NCI-H748 (cell line): Measurements from ENCODE around the gene CORO2B.
A peak's percentile ranks its signal among the peaks of the same experiment; 100 is the strongest.

Experiments
- DNase-seq: peaks from one replicate; lab custom pipeline; 2025; ENCODE audit not compliant: unreplicated experiment; lab: John Stamatoyannopoulos, UW

CORO2B gene

DNA sequence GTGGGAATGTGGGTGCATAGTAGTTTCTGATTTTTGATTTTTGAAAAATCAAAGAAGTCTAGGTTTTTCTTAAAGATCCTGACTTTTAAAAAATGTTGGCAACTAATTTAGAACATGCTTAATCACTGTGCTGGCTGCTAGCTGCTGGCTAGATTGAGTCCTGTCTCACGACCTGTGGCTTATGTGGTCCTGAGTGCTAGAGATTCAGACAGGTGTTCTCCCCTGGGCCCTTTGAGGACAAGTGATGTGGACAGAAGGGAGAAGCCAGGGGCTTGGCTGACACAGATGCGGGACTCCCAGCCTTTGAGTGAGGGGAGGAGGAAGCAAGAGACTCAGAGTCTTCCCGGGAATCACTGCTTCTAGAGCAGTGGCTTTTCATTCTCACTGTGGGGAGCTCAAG, 47.5 kb downstream of the CORO2B start:
- DNase-seq, result no peak

DNA sequence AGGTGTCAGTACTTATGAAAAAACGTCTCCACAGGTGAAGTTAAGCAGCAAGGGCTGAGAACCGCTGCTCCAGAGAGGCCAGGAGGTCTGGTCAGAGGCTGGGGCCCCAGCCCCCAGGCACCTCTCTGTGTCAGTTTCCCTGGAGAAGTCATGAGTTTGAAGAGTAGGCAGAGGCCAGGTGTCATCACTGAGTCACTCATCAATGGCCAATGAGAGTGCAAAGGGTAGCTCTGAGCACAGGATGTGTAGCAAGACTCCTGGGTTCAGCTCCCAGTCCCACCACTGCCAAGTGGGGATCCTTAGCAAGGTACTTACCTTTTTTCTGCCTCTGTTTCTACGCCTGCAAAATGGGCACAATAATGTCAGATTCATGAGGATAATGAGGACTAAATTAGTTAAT, 47.9 kb downstream of the CORO2B start:
- no peak for DNase-seq

DNA sequence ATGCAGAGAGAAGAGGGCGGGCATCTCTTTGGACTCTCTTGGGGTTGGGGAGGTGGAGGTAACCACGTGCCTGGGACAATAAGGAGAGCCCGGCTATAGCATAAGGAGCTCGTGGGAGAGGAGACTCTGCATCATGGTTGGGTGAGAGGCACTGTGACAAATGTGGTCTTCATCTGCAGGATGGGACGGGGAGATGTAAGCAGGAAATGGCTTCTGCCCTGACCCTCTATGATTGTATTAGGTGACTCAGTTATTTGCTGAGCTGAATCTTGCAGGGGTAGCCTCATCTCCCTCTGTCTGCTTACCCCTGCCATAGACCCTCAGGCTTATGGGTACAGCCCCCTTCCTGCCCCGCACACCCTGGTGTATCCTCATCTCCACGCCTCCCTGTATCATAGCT, 48.7 kb downstream of the CORO2B start:
- DNase-seq, result no peak

DNA sequence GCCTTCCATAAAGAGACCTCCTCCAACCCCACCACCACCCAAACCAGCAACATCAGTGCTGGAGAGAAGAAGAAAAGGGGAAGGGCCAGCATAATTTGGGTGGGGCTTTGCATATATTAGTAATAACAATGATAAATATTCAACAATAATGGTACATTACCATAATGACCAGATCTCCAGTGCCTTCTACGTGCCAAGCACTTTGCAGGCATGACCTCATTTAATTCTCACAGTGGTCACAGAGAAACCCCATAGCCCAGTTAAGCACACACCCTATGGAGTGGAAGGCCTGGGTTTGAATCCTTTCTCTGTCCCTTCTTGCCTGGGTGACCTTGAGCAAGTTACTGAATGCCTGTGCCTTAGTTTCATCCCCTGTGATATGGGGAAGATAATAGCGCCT, 49.2 kb downstream of the CORO2B start:
- DNase-seq, result no peak

DNA sequence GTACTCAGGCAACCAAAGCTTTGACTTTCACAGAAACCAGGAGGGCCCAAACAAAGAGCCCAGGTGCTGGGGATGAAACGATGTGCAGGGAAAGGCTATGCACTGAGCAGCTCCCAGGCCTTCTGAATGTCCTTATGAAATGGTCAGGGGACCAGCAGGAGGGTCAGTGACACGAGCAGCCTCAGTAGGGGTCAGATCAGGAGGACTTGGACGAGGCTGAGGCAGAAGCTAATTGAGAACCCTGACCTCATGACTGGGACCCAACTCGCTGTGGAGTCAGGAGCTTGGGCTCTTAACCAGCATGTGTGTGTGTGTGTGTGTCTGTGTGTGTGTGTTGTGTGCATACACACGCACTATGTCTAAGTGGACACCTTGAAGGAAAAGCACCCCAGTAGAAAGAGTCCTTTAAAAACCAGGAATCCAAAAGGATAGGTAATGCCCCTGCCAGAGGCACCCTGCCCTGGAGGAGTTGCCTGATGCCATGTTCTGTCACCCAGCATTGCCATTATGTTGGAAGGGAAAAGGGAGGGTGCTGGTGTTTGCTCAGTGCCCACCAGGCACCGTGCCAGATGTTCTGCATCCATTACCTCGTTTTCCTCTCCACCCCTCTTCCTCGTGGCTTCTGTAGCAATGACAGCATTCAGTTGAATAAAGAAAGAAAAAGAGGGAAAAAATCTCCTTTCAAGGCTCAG, 50.9 kb downstream of the CORO2B start:
- DNase-seq, result peak; percentile 20

DNA sequence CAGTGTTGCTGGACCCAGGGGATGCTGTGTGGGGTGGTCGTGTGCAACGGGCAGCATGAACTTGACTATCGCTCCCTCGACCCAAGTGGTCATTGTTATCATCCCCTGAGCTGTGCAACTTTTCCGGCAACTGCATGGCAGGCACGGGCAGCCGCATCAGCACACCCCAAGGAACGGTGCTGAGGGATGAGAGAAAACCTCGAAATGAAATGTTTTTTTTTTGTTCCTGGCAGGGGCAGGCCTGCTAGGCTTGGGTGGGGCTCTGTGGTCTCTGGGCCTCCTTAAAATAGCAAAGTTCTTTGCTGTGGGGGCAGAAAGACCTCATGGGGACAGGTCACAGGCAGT, 51.4 kb downstream of the CORO2B start:
- DNase-seq, result no peak

DNA sequence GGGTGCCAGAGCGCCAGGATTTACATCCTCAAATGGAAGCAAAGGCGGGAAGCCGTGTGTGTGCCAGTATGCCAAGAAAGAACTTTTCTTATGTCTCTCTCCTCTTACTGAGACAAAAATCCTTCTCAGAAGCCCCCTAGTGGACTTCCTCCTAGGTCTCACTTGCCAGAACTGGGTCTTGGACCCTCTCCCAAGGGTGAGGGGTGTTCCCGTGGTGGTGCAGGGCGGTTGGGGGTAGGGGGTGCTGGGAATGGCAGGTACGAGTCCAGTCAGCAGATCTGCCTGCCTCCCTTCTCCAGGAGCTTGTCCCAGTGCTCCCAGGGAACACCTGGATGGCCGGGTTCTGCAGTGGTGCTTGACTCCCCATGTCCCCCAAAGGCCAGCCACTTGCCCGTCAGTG, 52.0 kb downstream of the CORO2B start:
- DNase-seq, result no peak

DNA sequence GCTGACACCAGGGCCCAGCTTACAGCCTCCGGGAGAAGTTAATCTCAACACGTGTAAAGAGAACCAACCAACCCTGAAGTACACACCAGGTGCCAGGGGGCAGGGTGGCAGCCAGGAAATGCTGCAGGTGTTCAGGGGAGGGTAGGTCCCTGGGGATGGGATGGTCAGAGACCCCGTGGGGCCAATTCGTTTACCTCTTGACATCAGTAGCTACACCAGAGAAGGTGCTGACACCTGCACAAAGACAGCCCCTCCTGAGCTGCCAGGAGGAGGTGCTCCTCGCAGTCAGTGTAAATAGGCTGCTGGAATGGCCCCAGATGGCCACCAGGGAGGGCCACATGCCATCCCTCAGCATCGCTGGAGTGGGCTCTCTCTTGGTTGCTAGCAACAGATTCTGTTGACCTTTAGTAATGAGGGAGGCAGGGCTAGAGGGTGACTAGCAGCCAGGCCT, 52.8 kb downstream of the CORO2B start:
- no peak for DNase-seq

DNA sequence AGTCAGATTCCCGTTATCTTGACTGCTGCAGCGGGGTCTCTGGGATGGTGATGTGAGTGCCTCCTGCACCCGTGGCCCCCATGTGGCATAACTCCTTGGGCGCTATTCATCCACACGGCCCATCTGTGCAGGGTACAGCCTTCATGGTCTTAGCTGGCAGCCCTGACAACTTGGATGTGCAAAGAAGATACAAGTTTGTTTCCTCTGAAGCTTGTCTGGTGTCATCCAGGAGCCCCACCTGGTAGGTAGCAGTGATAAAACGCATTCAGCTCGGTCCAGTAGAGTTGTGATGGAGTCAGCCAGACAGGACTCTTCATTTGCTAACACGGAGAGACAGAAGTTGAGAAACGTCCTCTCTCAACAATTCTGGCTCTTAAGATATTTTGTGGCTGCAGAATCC, 53.3 kb downstream of the CORO2B start:
- no peak for DNase-seq

DNA sequence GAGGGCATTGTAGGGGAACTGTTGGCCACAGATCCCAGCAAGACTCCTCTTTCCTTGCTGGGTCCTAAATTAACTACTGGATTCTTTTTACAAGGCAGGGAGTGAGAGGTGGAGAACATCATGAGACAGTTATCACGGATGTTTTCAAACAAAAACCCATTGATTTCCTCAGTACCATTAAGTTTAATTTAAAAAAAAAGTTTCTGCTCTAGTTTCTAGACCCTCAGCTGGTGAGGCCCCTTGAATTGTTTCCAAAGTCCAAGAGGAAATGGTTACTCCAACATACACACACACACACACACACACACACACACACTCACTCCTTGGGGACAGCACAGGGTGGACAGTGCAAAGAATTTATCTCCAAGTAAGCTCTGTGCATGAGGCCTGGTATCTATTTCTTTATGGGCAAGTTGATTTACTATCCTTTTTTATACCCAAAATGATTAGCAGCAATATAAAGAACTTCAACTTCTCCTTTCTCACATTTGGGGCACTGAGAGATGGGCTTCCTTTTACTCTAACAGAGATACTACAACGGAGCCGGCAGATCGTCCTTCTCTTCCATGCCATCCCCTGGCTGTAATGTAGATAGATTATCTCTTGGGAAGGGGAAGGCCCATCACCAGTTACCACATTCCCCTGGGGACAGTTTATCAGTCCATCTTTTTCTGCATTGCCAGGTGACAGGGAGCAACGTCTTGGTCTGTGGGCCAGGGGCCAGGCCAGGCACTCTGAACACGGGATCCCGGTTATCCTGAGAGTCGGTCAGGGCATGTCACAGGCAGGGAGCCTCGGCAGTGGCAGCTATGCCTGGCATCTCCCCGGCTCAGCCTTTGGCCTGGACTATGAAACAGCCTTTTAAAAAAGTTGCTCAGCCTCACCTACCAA, 54.7 kb downstream of the CORO2B start:
- DNase-seq, result no peak

DNA sequence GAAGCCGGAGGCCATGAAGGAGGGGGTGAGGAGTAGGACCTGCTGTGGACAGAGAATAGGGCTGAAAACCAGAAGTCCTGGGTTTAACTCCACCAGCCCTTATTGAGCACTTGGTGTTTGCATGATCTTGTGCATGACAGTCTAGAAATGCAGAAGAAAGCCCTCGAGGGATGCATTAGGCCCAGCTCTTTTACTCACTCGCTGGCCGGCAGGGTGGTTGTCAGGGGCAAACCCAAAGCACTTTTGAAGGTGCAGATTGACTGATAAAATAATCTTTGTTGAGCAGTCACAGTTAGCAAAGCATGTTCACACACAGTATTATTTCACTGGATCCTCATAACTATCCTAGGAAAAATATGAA, 55.3 kb downstream of the CORO2B start:
- no peak for DNase-seq

DNA sequence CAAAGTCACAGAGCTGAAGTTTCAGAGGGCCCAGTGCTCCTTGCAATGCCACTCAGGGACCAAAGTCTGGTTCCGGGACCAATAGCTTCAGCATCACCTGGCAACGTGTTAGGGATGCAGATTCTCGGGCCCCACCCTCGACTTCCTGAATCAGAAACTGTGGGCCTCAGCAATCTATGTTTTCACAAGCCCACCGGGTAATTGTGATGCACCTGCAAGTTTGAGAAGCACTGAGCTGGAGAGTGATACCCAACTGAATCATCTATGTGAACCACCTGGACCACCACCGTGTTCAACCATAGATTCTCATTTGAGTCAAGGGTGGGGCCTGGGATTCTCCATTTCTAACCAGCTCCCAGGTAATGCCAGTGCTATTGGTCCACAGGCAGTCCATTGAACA, 55.7 kb downstream of the CORO2B start:
- DNase-seq, result no peak

DNA sequence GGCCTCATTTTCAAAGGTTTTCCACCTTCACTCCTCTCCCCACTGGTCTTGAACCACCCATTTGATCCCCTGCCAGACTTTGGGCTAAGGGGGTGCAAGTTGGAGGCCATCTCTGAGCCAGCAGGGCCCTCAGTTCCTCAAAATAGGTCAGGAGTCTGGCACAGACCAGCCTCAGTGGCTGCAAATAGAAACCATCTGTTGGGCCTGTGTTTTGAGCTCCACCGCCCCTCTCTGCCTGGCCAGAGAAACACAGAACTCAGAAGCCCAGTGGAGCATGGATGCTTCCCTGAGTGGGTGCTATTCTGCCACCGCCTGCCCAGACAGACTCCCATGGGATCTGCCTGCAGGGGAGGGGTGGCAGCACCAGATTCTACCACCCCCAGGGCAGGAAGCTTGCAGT, 56.3 kb downstream of the CORO2B start:
- DNase-seq, result no peak

DNA sequence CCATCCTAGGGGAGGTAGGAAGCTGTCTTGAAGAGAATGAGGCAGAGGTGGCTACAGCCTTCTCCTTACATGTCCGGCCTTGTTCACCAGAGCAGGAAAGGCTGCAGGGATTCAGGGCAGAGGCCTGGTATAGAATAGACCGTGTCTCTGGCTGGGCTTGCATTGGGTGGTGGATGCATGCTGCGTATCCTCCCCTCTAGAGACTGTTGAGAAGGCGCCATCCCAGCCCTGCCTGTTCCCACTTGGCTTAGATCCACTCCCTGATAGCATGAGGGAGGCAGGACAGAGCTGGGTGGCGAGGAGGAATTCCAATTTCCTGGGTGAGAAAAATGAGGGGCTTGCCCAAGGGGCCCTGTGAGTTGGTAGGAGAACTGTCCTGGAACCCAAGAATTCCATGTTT, 57.5 kb downstream of the CORO2B start:
- DNase-seq, result no peak

DNA sequence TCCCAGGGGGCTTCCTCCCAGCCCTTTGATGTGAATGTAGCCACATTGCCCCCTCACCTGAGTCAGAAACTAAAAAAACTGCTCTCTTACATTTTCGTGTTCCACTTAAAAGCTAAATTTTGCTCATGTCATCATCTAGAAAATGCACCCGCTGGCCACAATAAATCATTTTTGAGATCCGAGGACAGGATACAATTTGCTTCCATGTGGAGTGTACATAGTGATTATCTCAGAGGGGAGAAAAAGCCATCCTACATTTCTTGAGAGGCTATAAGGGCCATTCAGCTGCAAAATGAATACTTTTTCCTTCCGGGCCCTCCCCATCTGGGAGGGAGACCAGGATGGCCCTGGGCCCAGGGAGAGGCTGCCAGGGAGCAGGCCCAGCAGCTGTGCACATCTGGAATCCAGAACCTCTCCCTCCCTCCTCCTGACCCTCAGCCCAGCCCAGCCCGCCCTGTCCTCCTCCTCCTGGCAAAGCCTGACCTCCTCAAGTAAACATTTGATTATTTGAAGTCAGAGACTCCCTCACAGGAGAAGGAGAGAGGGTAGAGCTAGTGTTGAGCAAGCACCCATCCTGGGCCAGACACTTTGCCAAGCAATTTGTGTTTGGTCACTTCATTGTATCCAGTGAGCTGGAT, 59.1 kb downstream of the CORO2B start:
- no peak for DNase-seq

DNA sequence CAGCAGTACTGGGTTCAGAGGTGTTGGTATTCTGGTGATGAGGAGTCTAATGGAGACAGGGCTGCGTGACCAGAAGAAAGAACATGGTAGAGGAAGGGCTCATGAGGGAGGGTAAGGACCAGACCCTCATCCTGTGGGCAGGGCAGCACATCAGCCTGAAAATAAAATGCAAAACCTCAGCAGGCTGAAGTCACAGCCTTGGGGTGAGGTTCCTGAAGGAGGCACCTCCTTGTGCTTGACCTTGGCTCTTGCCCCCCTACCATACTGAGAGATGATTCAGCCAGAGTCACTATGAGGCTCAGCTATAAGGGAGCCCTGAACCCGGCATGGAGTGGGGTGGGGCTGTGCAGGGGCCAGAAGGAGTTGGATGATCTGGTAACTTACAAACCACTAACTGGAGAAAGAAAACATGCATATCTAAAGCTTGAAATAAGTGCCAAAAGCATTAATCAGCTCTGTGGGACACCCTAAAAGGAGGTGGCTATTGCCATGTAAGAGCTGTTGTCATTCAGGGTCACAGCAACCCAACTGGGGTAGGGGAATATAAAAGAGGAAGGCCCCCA, 60.2 kb downstream of the CORO2B start:
- DNase-seq, result no peak

DNA sequence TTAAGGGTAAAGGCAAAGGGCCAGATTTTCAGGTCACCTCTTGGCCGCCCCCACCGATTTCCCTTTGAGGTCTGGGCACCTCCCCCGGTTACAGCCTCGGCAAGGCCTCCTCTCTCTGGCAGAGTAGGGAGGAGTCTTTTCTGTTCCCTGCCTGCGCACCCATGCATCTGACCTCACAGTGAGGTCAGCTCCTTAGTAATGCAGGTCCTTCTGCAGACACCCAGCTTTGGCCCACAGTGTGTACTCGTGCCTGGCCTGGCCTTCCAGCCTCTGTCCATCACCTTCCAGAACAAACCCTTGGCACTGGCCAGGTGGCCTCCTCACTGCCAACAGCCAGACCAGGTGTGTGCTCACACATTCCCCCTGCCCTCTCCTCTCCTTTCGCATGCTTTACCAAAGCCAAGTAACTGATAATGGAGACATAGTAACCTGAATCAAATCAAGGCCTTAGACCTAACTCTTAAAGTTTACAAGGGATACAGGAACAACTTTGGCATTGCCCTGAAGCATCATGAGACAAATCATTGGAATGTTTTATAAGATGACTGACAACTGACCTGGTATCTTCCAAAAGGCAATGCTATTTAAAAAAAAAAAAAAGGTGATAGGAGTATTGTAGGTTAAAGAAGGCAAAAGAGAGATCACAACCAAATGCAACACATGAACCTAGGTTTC, 61.3 kb downstream of the CORO2B start:
- no peak for DNase-seq

DNA sequence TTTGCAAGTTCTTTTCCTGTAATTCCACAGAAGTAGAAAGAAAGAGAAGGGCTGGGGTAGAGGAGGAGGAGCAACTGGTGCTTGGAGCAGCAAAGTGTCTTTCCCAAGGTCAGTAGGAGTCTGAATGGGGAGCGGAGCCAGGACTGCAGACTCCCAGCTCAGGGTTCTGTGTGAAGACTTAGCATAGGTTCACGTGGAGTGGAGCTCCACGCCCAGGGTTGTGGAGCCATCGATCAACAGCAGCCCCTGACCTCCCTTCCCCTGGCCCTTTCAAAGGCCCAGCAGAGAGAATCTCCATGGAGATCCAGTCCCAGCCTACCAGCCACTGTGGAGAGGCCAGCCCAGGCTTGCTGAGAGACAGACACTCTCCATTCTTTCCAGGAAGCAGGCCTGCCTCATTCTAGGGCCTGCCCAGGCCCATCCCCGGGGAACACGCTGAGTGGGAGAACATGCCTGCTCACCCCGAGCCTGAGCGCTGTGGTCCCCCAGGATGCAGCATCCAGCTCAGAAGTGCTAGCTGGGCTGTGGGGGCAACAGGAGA, 62.1 kb downstream of the CORO2B start:
- DNase-seq, result peak; percentile 16

DNA sequence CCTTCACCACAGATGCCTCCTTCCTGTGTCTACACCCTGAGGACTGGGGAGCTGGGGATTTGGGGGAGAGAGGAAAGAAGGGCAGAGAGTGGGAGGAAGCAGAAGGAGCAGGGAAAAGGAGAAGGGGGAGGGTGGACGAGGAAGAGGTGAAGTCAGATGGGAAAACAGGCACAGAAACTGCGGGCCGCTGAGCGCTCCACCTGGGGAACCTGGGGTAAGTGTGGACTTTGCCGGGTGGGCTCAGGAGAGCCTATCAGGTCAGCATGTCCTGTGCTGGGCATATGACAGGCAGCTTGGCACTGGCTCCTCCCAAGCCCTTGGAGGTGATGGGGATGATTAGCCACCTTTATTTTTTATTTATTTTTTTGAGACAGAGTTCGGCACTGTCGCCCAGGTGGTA, 62.6 kb downstream of the CORO2B start:
- DNase-seq, result no peak

DNA sequence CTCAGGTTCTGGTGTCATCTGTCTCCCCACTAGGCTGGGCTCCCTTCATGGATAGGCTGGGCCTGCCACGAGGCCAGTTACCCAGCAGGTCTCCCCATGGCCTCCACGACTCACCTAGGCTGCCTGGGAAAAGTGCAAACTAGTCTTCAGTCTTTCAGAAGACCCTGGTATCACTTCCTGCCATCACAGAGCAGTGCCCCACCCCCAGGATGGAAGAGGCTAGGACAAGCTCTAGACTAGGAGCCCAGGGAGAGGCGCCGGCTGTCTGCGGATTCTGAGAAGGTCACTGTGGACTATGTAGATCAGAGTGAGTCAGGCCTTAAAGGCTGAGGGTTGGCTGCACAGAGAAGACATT, 63.7 kb downstream of the CORO2B start:
- no peak for DNase-seq

DNA sequence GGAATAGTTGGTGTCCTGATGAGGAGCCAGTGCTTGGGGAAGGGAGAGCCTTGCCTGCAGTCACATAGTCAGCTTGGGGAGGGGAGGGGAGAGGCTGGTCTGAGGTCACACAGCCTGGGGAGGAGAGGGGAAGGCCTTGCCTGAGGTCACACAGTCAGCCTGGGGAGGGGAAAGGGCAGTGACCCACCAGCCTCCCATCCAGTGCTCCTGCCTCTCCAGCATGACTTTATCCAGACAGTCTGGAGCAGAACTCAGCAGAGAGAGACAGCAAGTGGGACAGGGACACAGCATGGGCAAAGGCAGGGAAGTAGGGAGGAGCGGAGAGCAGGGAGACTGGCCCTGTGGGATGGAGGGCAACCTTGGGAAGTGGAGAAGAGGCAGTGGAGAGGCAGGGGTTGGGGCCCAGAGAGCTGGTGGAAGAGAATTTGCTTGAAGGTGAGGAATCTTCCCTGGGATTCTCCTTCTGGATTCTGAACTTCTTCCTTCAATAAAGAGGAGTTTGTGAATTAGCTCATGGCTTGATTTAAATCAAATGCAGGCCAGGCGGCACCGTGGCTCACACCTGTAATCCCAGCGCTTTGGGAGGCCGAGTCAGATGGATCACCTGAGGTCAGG, 64.5 kb downstream of the CORO2B start:
- no peak for DNase-seq
